ENCODE data around the gene NPC1L1.

DNA sequence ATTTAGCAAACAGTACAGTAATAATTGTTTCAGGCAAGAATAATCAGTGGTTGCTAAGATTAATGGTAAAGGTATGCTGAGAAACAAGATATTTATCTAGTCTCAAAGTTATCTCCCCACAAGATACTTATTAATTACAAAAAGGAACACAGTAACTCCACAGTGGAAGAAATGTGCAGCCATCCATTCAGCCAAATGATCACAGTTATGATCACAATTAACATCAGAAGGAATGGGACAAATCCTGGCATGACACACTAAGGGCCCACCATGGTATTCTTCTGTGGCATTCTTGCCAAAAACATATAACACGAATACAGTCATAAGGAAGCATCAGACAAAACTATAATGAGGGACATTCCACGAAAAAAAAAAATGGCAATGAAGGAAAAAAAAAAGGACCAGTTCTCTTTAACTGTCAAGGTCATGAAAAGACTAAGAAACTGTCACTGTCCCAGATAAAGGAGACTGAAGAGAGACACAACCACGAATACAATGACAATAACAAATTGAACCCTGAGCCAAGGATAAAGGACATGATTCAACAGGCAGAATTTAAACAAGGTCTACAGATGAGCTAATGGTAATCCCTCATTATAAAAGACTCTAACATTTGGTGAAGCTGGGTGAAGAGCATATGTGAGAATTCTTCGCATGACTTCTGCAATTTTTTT lies 71.5 kb downstream of the NPC1L1 start:
- TF ChIP-seq, protein P1, sequence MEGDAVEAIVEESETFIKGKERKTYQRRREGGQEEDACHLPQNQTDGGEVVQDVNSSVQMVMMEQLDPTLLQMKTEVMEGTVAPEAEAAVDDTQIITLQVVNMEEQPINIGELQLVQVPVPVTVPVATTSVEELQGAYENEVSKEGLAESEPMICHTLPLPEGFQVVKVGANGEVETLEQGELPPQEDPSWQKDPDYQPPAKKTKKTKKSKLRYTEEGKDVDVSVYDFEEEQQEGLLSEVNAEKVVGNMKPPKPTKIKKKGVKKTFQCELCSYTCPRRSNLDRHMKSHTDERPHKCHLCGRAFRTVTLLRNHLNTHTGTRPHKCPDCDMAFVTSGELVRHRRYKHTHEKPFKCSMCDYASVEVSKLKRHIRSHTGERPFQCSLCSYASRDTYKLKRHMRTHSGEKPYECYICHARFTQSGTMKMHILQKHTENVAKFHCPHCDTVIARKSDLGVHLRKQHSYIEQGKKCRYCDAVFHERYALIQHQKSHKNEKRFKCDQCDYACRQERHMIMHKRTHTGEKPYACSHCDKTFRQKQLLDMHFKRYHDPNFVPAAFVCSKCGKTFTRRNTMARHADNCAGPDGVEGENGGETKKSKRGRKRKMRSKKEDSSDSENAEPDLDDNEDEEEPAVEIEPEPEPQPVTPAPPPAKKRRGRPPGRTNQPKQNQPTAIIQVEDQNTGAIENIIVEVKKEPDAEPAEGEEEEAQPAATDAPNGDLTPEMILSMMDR (conservative IDR thresholded peaks at IDR 0.05; ENCODE audit: low read depth, low read length), result no peak
- TF ChIP-seq CEBPB (IDR thresholded peaks at IDR 0.05; ENCODE audit: low read depth, low read length) (no peak), RFX5 (IDR thresholded peaks at IDR 0.05; ENCODE audit: low read depth, low read length) (no peak), FOS (IDR thresholded peaks at IDR 0.05; ENCODE audit: low read depth, low read length) (no peak), MAFK (IDR thresholded peaks at IDR 0.05; ENCODE audit: low read depth, low read length) (no peak), POLR2A (IDR thresholded peaks at IDR 0.05; ENCODE audit: low read depth, low read length) (no peak), BHLHE40 (IDR thresholded peaks at IDR 0.05; ENCODE audit: low read depth, low read length) (no peak)
- TF ChIP-seq, protein P2, sequence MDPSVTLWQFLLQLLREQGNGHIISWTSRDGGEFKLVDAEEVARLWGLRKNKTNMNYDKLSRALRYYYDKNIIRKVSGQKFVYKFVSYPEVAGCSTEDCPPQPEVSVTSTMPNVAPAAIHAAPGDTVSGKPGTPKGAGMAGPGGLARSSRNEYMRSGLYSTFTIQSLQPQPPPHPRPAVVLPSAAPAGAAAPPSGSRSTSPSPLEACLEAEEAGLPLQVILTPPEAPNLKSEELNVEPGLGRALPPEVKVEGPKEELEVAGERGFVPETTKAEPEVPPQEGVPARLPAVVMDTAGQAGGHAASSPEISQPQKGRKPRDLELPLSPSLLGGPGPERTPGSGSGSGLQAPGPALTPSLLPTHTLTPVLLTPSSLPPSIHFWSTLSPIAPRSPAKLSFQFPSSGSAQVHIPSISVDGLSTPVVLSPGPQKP (IDR thresholded peaks at IDR 0.05; ENCODE audit: borderline replicate concordance, low read depth, low read length), result no peak
